SK-N-MC (cell line): ENCODE measurements around the gene SLC35A2.

Experiments
- EZH2 ChIP-seq: fragments of 200-600 bp; sonication (generic); IDR thresholded peaks from one replicate; pipeline ENCODE4 v1.6.1; 2017; ENCODE audit warnings: antibody characterized with exemption
- FOXP2 ChIP-seq: optimal IDR thresholded peaks from 2 replicates; pipeline ENCODE3; 2011; ENCODE audit warnings: mild to moderate bottlenecking, moderate library complexity; ENCODE audit not compliant: insufficient read depth; ENCODE audit errors: extremely low read length, control extremely low read depth
- POLR2AphosphoS5 ChIP-seq: IDR thresholded peaks from 2 replicates; pipeline ENCODE4 v1.6.1; 2012; ENCODE audit warnings: mild to moderate bottlenecking, low read depth, low read length, borderline replicate concordance

GRCh38 chrX:48908600-48908999 is 2.8 kb downstream of the SLC35A2 start:
- TF ChIP-seq POLR2AphosphoS5 (no peak), EZH2 (no peak), FOXP2 (no peak)
